NCI-H2029 (cell line): Measurements from ENCODE around the gene C1QTNF12.
A peak's percentile ranks its signal among the peaks of the same experiment; 100 is the strongest.

Experiments
- DNase-seq: peaks from one replicate; lab custom pipeline; 2025; lab: John Stamatoyannopoulos, UW

Gene C1QTNF12

DNA sequence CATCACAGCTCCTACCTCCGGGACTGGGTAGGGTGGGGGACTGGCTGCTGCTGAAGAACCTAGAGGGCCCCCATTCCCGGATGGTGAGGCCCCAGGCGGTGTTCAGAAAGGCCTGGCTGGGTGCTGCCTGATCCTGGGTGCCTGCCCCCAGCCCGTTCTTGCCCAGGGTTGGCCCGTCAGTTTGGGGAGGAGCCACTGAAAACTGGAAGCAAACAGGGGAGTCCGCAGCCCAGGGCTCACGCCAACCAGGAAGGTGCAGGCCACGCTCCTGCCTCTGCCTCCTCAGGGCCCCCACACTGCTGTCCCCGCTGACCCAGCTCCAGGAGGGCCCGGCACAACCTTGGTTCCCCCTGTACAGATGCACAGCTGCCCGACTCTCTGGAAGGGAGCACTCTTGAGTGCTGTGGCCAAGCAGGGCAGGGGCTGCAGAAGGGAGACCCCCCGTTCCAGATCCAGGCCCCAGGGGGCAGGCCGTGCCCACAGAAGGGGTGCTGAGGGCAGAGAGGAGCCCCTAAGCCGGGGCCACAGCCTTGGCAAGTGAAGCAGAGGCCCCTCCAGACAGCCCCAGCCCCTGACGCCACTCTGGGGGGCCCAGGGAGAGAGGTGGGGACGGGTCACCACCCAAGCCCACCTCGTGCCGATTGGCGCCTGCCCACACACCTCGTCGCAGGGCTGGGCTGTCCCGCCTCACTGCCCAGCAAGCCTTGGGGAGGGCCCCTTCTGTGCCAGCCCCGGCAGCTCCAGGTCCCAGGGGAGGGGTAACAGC is 5.5 kb downstream of the C1QTNF12 start:
- DNase-seq, result no peak

DNA sequence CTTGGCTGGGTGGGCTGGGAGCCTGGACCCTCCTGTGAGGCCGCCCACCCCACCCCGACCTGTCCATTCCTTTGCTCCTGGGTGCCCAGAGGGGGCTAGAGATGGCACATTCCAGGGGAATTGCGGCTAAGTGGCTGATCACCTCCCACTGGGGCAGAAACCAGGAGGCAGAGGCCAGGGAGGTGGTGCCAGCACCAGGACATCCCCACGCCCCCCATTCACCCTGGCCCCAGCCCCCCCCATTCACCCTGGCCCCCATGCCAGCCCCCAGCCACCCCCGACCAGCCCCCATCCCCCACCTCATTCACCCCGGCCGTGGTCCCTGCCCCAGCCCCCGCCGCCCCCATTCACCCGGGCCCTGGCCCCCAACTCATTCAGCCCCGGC is 6.2 kb downstream of the C1QTNF12 start:
- no peak for DNase-seq

DNA sequence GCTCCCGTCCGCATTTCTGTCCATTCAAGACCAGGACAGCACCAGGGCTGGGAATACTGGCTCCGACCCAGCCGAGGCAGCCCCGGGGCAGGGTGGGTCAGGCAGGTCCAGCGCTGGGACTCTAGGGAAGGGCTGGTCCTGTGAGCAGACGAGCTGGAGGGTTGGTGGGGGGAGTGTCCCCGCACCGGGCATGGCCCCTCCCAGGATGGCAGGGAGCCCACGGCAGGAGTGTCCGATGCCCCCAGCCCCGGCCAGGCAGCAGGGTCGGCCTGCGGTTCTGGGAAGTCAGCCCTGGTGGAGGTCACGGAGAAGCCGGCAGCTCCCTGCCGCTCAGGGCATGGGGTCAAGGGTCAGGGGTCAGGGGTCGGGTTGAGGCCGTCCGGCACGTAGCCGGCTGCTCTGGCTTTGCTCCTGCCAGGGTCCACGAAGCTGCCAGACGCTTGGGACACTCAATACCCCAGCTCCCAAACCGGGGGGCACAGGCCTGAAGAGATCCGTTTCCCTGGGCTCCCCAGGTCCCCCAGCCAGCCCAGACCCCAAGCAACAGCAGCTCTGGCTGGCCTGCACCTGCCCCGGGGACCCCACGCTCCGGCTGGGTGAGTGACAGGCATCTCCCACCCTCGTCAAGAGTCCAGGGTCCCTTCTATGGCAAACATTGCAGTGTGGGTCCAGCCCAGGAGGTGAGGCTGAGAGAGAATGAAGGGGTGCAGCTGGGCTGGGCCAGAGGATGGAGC is 6.7 kb downstream of the C1QTNF12 start:
- DNase-seq, result no peak

DNA sequence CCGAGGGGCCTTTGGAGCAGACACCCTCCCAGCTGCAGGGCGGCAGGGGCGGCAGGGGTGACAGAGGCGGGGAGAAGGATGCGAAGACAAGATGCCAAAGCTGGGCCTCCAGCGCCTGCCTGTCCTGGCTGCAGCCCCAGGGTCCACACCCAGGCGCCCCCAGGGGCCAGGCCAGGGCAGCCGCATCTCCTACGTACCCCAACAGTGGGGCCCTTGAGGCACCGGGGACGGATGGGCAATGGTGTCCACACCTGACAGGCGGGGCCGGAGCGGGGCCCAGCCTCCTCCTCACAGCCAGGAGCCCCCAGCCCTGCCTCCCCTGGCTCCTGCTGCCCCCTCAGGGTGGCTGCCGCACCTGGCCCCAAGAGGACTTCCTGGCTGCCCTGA is 7.3 kb downstream of the C1QTNF12 start:
- DNase-seq, result no peak

DNA sequence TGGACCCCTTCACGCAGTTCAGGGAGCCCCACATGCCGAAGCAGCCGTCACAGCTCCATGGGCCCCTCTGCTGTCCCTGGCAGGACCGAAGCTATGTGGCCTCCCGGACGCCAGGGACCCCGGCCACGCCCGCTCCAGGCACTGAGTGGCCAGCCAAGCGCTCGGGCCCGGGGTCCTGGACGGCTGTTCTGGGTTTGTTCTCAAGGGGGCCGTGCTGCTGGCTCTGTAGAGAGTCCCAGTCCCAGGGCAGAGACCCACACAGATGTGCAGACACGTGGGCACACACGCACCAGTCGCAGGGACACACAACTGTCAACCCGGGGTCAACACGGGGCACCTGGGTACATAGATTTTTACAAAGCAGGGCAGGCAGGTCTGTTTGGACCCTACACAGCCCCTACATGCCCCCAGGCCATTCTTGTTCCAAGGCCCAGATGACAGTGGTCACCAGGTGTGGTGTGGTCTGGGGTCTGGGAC is 7.8 kb downstream of the C1QTNF12 start:
- DNase-seq, result no peak

DNA sequence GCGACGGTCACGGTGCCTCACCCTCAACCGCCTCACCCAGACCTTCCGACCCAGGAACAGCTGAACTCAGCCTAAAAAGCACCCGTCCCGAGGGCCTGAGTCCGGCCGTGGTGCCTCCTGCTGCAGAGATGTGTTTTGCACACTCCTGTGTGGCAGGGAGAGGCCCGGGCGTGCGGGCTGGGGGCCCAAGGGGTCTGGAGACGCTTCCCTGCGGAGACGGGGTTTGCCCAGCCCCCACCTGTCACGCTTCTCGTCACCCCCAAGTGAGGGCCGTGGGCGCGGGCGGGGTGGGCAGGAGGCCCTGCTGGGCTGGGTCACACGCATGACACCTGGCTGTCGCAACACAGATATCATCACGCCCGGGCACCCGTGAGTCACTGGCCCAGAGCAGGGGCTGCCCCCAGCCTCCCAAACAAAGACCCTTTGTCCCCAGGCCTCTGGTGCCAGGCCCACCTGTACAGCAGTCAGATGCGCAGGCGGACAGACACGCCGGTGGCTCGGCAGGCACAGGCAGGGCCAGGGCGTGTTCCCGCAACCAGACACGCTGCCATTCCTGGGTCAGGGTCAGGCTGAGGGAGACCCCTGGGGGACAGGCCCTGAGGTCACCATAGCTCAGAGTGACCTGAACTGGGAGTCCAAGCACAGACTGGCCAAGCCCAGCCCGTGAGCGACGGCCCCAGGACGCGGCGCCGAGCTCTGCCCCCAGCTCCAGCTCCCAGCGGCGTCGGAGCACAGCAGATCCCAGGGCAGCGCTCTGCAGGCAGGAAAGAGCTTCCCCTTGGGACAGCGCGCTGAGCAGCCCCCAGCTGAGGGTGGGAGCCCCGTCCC is 8.4 kb downstream of the C1QTNF12 start:
- DNase-seq, result no peak

DNA sequence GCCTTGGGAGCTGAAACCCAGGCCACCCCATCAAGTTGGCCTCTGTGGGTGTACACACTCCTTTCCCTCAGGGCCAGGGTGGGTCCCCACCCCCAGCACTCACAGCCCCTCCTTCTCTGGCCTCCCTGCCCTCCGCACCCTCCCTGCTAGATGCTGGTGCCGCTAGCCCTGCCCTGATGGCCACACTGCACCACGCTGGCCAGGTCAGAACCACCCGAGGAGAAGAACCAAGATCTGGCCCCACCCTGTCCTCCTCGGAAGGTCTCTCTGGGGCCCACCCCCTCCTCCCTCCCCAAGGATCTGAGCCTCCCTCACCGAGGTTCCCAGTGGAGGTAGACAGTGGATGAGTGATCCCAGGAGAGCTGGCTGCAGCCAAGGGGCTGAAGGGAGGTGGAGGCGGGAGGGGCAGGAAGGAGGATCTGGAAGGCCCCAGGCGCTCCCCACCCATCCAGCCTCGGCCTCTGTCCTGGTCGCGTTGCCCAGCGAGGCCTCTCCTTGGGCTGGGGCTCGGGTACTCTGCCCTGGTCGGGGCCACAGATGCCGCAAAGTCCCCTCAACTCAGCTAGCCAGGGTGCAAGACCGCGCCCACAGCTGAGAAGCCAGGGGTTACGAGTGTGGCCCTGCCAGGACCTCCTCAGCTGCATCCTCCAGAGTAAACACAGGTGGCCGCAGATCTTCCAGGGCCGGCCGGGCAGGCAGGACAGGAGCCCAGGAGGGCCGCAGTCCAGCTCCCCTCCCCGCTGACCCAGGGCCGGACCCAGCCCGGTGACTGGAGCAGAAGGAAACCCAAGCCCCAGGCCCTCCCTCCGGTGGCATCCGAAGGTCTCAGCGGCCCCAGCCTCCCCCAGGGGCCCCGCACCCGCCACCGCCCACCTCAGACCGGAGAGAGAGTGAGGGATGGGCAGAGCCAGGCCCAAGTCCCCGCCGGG is 9.3 kb downstream of the C1QTNF12 start:
- DNase-seq, result no peak

DNA sequence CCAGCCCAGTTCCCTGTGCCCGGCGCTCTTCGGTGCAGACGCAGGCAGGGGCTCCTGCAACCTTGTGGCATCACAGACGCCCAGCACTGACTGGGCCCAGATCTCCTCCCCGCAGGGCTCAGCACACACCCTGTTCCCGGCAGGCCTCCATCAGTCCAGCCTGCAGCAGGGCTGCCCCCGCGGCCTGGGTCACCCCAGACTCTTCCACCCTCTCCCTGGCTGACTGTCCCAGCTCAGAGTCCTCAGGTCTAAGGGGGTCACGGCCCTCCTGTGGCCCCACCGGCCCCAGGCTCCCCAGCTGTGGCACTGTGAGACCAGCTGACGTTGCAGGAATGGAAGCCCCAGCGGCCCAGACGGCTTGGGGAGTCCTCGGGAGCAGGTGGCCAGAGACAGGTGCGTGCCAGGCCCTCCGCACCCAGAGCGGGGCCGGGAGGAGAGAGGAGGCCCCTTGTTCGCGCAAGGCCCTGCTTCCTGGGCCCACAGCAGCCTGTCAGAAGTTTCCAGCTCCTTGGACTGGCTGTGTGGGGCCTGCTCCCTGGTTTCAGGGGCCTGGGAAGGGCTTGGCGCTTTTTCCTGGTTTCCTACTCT is 10.3 kb downstream of the C1QTNF12 start:
- DNase-seq, result no peak

DNA sequence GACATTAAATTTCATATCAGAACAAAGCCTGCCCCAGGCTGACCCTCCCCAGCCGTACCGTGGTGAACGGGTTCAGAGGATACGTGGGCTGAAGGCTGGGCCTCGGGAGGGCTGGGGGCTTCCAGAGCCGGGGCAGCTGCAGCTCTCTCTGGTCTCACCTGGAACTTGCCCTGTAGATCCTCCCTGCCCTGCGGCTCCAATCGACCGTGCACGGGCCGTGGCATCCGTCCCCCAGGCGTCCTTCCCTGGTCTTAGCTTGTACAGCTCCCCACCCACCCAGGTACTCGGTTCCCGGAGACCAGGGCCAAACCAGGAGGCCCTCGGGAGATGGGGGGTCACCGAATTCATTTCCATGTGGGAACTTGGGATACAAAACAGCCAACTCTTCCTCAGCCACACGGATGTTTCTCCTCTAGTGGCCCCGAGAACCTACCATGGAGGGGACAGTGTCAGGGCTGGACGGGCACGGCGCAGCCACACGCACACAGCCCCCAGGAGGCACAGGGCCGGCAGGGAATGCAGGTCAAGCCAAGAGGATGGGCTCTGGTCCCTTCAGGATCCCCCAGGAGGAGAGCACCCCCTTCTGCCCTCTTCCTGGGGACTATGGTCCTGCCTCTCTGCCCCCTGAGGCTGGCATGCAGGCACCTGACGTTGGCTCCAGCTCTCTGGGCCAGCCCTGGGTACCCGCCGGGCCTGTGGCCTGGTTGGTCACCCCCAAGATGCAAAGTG is 11.3 kb downstream of the C1QTNF12 start:
- DNase-seq, result no peak

DNA sequence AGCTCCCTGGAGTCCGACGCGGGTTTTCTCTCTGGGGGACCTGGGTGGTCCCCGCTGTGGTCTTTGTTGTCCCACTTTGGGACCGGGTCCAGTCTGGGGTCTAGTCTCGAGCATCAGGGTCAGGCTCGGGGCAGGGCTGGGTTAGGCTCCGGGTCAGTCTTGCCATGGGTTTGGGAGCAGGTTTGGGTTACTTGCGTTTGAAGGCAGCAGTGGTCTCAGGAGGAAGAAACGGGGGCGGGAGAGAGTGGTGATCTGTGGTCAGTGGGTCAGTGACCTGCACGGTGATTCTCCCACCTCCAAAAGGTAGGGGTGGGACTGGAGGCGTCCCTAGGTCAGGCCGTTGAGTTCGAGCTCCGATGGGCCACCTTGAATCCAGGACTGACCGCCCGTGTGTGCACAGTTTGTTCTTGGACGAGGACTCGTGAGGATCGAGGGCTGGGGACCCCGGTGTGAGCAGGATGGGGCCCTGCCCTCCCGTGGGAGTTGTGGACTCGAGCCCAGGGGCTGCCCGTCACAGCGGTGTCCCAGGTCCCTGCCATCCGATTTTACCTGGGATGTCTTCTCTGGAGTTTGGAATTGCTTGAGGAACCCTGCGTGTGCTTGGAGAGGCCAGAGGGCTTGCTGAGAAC is 12.2 kb downstream of the C1QTNF12 start:
- DNase-seq, result no peak

DNA sequence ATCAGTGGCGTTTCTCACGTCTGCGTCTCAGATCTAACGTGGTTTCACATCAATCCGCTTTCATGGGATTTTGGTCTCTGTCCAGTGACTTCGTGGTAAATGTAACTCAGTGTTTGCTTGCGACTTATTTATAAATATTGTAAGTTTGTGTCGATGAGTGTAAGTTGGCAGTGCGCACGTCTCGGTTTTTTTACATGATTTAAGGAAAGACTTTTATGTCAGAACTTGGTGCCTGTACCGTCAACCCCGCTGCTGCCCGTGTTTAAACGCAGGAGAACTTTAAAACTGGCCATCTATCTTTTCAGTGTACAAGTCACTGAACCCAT is 13.0 kb downstream of the C1QTNF12 start:
- DNase-seq, result no peak

DNA sequence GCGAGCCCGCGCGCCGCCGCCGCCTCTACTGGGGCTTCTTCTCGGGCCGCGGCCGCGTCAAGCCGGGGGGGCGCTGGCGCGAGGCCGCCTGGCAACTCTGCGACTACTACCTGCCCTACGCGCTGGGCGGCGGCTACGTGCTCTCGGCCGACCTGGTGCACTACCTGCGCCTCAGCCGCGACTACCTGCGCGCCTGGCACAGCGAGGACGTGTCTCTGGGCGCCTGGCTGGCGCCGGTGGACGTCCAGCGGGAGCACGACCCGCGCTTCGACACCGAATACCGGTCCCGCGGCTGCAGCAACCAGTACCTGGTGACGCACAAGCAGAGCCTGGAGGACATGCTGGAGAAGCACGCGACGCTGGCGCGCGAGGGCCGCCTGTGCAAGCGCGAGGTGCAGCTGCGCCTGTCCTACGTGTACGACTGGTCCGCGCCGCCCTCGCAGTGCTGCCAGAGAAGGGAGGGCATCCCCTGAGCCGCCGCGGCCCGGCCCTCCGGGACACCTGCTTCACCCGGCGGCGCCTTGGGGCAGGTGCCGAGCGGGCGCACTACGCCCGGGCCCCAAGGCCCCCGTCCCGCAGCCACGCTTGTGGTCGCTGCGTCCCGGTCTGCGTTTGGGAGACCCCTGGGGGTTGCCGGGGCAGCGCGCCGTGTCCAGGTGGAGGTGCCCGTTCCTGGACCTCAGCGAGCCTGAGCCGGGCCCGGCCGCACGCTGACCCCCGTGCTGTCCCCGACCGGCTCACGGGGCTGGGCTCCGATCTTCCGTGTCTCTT is 13.5 kb downstream of the C1QTNF12 start:
- no peak for DNase-seq

DNA sequence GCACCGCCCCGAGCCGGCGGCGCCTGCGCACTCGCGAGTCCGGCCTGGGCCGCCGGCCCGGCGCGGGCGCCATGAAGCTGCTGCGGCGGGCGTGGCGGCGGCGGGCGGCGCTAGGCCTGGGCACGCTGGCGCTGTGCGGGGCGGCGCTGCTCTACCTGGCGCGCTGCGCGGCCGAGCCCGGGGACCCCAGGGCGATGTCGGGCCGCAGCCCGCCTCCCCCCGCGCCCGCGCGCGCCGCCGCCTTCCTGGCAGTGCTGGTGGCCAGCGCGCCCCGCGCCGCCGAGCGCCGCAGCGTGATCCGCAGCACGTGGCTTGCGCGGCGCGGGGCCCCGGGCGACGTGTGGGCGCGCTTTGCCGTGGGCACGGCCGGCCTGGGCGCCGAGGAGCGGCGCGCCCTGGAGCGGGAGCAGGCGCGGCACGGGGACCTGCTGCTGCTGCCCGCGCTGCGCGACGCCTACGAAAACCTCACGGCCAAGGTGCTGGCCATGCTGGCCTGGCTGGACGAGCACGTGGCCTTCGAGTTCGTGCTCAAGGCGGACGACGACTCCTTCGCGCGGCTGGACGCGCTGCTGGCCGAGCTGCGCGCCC is 14.2 kb downstream of the C1QTNF12 start, which contains the start of gene B3GALT6:
B3GALT6 (plus strand) TSS at position 30 of the 588 bp plus-strand sequence; CDS start at position 72, 42 bp downstream.
- DNase-seq, result no peak

DNA sequence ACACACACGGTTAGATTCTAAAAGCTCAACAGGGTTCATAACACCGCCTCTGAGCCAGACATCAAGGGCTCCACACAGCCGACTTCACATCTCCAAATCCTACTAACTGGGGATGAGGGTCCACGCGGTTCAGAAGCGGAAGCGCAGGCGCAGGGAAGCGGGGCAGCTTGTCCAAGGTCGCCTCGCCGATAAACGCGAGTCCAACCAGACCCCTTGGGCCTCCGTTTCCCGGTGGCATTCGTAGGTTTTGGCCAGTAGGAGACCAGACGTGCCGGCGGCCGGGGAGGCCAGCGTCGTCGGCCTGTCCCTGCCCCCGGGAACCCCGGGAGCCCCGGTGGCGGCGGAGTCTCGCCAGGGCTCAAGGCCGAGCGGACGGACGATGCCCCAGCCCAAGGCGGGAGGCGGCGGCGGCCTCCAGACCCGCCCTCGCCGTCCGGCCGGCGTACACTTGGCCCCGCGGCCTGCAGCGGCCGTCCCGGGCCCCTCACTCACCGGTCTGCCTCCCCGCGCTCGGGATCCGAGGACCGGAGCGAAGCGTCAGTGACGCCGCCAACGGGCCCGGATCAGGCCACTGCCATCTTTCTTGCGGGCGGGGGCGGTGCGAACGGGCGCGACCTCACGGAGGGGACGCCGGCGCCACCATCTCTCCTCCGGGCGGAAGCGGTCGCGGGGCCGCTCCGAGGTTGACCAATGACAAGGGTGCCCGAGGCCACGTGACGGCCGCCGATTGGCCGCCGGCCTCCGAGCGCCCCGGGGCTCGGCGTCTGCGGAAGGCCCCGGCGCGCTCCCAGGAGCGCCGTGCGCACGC is 14.9 kb downstream of the C1QTNF12 start, which contains the start of gene SDF4:
SDF4 (minus strand) TSS at position 602 of the 808 bp plus-strand sequence. CDS start 3,229 bp downstream, outside the sequence.
- DNase-seq, result peak; percentile 90

DNA sequence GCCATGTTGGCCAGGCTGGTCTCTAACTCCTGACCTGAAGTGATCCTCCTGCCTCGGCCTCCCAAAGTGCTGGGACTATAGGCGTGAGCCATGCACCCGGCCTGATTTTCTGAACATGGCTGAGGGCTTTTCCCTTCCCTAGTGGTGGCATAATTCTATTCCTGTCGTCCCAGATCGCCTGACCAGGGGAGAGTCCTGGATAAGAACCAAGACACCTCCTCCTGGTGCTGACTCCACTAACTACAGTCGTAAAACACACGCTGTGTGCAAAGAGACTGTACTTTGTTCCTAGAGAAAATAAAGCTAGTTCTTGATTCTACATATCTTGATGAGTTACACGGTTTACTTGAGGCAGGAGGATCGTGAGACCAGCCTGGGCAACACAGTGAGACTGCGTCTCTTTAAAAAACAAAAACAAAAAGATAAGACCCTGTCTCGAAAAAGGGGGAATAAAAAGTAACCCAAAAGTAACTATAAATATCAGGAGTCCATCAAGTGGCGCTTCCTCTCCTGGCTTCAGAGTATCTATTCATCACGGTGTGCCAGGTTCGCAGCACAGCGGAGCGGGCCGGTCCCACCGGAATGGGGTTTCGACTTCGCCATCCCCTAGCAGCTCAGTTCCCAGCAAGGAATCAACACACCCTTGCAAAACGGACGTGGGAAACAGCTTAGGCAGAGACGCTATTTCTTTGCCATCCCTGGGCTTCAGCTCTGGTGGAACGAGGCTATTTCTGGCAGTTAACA is 15.7 kb downstream of the C1QTNF12 start:
- no peak for DNase-seq

DNA sequence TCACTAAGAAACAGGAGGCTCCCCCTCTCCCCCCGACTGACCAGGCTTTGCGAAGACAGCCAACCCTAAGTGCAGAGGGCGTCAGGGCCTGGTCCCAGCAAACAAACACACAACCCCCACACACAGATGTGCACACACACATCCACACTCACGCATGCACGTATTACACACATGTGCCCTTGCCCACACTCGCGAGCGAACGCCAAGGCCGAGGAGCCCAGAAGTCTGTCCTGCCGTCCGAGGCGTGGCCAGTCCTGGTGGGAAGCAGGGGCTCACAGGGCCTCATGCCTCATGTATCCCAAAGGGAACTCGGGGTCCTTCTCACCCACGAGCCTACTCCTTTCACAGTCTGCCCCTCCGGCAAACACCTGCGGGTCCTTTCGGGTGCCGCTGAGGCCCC is 16.8 kb downstream of the C1QTNF12 start:
- no peak for DNase-seq
